GM18858 (cell line): ENCODE data around the gene FLNC.

Source experiments
- ATAC-seq: cut with Tn5 transposase; IDR thresholded peaks from one replicate; pipeline ENCODE4 v1.9.1; 2021; ENCODE audit not compliant: unreplicated experiment

Gene FLNC

GRCh38 chr7:128843938-128844621, 13.9 kb downstream of the FLNC start:
- ATAC-seq, result no peak

GRCh38 chr7:128844777-128845311, 14.6 kb downstream of the FLNC start:
- no peak for ATAC-seq

- no peak for ATAC-seq
These were observed 15.3 kb downstream of the FLNC start for GRCh38 chr7:128845475-128845874.

- ATAC-seq, result no peak
These were observed 15.8 kb downstream of the FLNC start for GRCh38 chr7:128845987-128846386.

- ATAC-seq, result no peak
These were observed 16.7 kb downstream of the FLNC start for GRCh38 chr7:128846781-128847444.

- no peak for ATAC-seq
These were observed 17.6 kb downstream of the FLNC start for GRCh38 chr7:128847721-128848211.

- no peak for ATAC-seq
These were observed 18.3 kb downstream of the FLNC start for GRCh38 chr7:128848289-128849155.

GRCh38 chr7:128849156-128849515, 18.9 kb downstream of the FLNC start:
- no peak for ATAC-seq

GRCh38 chr7:128849804-128850490, 19.7 kb downstream of the FLNC start:
- ATAC-seq, result no peak

- ATAC-seq, result no peak
These were observed 22.5 kb downstream of the FLNC start for GRCh38 chr7:128852537-128853254.

GRCh38 chr7:128853799-128854198, 23.6 kb downstream of the FLNC start:
- ATAC-seq, result no peak

GRCh38 chr7:128854396-128854795, 24.2 kb downstream of the FLNC start:
- ATAC-seq, result no peak

- ATAC-seq, result no peak
These were observed 25.4 kb downstream of the FLNC start for GRCh38 chr7:128855559-128855958.

- ATAC-seq, result no peak
These were observed 26.0 kb downstream of the FLNC start for GRCh38 chr7:128856001-128856718.

GRCh38 chr7:128858380-128859231, 28.4 kb downstream of the FLNC start:
- ATAC-seq, result no peak

GRCh38 chr7:128859232-128860157, 29.3 kb downstream of the FLNC start:
- no peak for ATAC-seq
